GM19324 (cell line): ENCODE measurements around the gene GZMA.
"Not testable (repeated sequence)": the region's sequence is repeated elsewhere in the genome, so short reads cannot be mapped to it uniquely, and the experiment has no call there.

Source experiments
- ATAC-seq: cut with Tn5 transposase; IDR thresholded peaks from one replicate; pipeline ENCODE4 v1.9.1; 2021; ENCODE audit warnings: mild to moderate bottlenecking, moderate library complexity; ENCODE audit not compliant: unreplicated experiment, low FRiP score

The GZMA gene

DNA sequence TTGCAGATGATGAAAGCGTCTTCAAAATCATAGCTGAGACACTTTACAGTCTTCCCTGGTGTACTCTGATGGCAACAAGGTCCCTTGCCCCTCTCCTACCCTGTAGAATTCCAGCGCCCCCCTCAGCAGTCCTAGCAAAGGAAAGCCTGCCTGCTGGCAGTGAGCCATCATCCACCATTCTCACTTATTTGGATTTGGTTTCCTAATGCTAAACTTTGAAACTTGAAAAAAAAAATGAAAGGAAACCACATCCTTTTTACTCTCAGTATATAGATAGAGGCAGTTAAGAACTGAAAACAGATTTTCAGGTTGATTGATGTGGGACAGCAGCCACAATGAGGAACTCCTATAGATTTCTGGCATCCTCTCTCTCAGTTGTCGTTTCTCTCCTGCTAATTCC is at the start of gene GZMA:
Gene GZMA (plus strand): TSS at position 299 of the 400 bp plus-strand sequence. CDS start 37 bp downstream, at position 336.
- no peak for ATAC-seq

DNA sequence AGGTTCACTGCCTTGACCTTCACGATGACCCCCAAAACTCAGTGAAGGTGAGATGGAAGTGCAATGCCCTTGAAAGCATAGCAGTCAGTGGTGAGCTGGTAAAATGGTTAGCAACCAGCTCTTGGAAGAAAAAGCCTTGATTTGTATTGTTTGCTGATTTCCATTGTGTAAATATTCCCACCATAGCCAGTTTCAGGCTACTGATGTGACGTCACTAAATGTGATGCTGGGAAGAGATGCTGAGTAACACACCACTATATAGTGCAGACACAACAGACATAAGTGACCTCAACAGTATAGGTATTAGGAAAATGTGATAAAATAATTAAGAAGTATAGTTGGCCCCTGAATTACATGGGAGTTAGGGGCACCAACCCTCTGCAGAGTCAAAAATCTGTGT is 47.3 kb upstream of the GZMA start:
- no peak for ATAC-seq

DNA sequence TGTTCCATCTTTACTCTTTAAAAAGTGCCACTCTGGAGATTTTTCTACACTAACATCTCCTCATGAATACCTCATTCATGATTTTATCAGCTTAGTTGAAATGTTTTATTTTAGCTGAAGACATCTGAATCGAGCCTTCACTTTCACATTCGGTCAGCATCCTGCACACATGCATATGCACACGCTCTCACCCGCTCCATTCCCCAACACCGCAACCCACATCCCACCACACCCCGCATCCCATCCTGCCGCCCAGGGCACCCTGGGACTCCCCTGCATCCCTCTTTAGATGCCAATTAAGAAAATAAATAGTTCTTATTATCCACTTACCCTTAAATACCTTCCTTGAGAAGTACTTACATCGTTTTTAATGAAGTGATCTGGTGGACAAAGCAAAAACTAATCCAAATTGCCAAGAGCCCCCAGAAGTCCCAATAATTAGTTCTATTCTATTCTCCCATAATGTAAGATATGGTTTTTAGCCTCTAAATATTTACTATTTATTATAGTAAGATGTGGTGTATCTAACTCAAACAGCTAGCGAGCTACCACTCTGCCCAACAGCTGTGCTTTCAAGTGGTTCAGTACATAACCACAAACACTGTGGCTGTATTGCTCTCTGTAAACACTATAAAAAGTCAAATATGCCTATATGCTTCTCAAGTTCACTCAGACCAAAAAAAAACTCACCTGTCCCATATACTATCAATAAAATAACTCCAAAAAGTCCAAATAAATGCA is 40.2 kb upstream of the GZMA start:
- no peak for ATAC-seq

DNA sequence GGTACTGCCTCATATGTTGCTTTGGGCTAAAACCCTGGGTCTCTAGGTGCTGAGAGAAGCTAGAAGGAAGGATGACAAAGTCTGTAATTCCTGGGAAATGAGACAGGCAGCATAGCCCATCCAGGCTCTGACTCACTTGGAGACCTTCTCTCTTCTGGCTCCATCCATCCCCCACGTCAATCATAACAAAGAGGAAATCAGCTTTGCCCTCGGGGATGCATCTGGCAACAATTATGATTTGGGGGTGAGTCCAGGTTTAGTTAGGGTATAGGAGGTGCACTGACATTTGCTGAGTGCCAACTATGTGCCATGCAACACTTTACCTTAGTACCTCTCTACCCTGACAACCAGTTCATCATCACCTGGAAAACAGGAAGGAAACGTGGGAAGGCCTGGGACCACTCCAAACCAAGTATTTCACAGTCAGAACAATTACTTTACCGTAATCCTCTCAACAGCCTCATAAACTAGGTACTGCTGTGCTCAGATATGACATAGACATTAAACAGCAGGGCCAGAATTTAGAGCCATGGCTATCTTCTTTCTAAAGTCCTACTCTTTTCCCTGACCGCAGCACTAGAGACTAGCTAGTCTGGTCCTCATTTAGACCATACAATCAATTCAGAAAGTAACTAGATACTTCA is 39.1 kb upstream of the GZMA start:
- no peak for ATAC-seq

DNA sequence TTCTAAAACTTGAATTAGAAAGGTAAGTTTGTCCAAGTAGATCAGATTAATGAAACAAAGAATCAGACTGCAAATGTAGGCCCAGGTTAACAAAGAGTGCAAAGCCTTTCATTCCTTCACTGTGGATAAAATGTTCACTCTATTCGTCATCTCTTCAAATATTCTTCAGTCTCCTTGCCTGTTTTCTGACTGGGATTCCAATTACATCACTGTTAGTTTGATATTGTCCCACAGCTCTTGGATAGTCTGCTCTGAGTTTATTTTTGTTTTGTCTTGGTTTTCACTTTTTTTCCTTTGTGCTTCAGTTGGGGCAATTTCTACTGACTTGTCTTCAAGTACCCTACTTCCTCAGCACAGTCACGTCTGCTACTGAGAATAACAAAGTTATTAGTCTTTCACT is 38.5 kb upstream of the GZMA start:
- ATAC-seq: no peak

- no peak for ATAC-seq
These were observed 37.9 kb upstream of the GZMA start for GRCh38 chr5:55064523-55064922.

GRCh38 chr5:55066277-55066676 is 36.2 kb upstream of the GZMA start:
- no peak for ATAC-seq

DNA sequence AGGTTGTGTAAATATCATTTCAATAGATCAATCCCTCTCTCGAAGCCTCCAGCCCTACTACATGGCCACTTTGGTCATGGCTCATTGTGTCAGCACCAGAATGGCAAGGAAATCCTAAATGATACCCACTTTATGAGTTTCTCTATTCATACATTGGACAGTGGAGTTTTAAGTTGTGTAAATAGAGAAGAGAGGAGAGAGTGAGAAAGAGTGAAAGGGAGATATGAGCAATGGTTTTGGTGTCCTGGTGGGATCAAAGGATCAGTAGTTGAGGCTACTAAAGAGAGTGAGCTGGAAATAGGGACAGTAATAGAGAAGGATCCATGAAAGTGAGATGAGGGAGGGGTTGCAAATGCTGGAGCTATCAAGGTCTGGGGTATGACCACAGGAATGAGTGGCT is 31.5 kb upstream of the GZMA start:
- no peak for ATAC-seq

- ATAC-seq: no peak
These were observed 31.0 kb upstream of the GZMA start for GRCh38 chr5:55071413-55071812.

DNA sequence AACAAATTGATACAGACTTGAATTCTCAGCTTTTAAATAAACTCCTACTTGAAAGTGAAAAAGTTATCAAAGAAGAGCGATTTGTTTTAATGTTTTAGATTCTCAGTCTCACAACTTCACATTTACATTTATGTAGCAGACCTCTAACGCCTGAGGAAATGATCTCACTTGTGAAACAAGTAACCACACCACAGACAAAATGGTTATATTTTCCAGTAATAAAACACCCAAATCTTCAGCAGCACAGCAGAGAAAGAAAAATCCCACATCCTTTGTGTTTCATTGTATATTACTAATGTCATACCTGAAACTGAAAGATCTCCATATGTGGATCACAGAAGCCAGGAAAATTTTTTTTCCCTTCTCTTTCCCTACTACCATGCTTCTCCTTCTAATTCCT is 29.8 kb upstream of the GZMA start:
- ATAC-seq: no peak

DNA sequence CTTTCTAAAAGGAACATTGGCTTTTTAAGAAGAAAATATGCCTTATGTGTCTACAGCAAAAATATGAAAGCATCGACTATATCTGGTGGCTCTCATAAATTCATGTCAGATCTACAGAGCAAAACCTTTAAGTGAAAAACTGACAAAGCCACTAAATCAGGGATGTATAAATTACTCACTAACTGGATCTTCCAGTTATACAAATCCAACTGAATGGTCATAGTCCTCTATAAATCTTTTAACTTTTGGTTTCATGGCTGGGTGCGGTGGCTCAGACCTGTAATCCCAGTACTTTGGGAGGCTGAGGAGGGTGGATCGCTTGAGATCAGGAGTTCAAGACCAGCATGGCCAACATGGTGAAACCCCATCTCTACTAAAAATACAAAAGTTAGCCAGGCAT is 29.2 kb upstream of the GZMA start:
- ATAC-seq: no peak

DNA sequence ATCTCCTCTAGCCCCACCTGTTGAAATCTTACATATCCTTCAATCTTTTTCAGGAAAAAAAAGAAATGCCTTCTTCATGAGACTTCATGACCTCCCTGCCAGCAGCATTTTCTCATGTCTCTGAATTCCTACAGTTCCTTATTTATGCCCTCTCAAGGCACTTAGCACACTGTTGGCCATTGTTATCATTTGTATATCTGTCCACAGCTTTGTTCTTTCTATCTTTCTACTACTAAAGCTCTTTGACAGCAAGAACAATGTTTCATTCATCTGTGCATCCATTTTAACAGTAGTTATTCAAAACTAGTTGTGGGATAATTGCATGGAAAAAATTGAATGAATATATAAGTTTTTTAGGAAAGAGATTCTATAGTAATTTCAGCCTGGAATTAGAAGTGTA is 20.9 kb upstream of the GZMA start:
- no peak for ATAC-seq

DNA sequence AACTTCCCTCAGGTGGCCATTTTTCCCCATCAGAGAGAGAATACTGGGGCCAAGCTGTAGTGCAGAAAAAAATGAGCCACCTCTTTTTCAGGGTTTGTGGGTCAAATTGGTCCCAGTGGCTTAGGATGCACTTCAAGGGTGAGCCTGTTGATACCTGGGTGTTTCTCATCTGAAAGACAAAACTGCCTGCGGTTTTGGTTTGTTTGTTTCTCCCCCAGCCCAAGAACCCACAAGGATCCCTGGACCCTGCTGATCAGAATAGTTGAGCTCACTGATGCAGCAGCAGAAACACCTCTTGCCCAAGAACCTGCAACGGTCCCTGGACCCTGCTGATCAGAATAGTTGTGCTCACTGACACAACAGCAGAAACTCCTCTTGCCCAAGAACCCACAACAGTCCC is 13.1 kb upstream of the GZMA start:
- ATAC-seq: not testable (repeated sequence)

DNA sequence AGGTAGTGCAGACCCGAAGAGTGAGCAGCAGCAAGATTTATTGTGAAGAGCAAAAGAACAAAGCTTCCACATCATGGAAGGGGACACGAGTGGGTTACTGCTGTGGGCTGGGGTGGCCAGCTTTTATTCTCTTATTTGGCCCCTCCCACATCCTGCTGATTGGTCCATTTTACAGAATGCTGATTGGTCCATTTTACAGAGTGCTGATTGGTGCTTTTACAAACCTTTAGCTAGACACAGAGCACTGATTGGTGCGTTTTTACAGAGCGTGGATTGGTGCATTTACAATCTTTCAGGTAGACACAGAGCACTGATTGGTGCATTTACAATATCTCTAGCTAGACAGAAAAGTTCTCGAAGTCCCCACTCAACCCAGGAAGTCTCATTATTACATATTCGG is 11.4 kb upstream of the GZMA start:
- ATAC-seq: not testable (repeated sequence)

GRCh38 chr5:55096182-55096581 is 6.3 kb upstream of the GZMA start:
- no peak for ATAC-seq

DNA sequence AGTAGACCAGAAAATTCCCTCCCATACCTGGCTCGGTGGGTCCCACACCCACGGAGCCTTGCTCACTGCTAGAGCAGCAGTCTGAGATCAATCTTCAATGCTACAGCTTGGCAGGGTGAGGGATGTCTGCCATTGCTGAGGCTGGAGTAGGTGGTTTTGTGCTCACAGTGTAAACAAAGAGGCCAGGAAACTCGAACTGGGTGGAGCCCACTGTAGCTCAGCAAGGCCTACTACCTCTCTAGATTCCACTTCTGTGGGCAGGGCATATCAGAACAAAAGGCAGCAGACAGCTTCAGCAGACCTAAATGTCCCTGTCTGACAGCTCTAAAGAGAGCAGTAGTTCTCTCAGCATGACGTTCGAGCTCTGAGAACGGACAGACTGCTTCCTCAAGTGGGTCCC is 5.6 kb upstream of the GZMA start:
- no peak for ATAC-seq

DNA sequence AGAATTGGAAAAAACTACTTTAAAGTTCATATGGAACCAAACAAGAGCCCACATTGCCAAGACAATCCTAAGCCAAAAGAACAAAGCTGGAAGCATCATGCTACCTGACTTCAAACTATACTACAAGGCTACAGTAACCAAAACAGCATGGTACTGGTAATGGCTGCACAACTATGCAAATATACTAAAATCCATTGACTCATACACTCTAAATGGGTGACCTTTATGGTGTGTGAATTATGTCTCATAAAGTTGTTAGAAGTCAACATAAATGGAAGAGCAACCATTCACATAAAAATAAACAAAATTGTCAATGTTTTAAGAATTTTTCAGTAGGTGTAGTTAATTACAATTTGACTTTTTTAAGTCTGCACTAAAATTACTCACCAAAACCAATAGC is 1.3 kb upstream of the GZMA start:
- not testable (repeated sequence) for ATAC-seq

GRCh38 chr5:55101556-55102276 is 730 bp upstream of the GZMA start:
- no peak for ATAC-seq

GRCh38 chr5:55104036-55104772 is 1.8 kb downstream of the GZMA start:
- ATAC-seq: no peak

- ATAC-seq: no peak
These were observed 2.7 kb downstream of the GZMA start for GRCh38 chr5:55104946-55105701.
